Measurements from ENCODE around the gene S1PR4. TPM values are rescaled to one million over a fixed set of nuclear protein-coding genes. Genes with fewer than 3 reads are reported as not detected.

Gene S1PR4, protein sequence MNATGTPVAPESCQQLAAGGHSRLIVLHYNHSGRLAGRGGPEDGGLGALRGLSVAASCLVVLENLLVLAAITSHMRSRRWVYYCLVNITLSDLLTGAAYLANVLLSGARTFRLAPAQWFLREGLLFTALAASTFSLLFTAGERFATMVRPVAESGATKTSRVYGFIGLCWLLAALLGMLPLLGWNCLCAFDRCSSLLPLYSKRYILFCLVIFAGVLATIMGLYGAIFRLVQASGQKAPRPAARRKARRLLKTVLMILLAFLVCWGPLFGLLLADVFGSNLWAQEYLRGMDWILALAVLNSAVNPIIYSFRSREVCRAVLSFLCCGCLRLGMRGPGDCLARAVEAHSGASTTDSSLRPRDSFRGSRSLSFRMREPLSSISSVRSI
- total RNA-seq (not detected in 2 replicates), polyA plus RNA-seq (0.11 TPM in 1 of 2 replicates, not detected in the other)

DNA sequence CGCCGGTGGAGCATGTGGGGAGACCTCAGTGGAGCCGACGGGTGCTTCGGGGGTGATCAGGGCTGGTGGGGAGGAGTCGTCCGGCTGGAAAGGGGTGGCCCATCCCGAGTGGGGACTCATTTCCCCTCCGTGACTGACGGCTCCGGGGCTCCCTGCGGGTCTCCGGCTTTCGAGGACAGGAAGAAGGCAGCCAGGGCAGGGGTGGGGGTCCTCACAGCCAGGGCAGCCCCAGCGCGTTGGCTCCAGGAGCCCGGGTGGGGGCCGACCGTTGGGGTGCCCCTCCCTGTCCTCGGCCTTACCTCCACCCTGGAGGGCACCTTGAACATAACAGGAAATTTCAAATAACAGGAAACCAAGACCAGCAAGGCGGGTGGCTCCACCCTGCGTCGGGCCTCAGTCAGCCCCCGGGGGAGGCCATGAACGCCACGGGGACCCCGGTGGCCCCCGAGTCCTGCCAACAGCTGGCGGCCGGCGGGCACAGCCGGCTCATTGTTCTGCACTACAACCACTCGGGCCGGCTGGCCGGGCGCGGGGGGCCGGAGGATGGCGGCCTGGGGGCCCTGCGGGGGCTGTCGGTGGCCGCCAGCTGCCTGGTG, at the start of gene S1PR4:
Gene S1PR4, plus strand, starts transcription at position 393 of the 596 bp plus-strand sequence. Its CDS starts 24 bp downstream, at position 417.
- Histone ChIP-seq H3K4me1 (ENCODE audit: low read depth) (no peaks in the 10 kb centered on the region), H3K27me3 (no peaks in the 10 kb centered on the region), H3K36me3 (no peaks in the 10 kb centered on the region), H3K27ac (no peak within 1 kb of the TSS), H3K9me3 (ENCODE audit: low read depth) (no peaks in the 10 kb centered on the region), H3K4me3 (no peak within 1 kb of the TSS)
- TF ChIP-seq, protein P1, sequence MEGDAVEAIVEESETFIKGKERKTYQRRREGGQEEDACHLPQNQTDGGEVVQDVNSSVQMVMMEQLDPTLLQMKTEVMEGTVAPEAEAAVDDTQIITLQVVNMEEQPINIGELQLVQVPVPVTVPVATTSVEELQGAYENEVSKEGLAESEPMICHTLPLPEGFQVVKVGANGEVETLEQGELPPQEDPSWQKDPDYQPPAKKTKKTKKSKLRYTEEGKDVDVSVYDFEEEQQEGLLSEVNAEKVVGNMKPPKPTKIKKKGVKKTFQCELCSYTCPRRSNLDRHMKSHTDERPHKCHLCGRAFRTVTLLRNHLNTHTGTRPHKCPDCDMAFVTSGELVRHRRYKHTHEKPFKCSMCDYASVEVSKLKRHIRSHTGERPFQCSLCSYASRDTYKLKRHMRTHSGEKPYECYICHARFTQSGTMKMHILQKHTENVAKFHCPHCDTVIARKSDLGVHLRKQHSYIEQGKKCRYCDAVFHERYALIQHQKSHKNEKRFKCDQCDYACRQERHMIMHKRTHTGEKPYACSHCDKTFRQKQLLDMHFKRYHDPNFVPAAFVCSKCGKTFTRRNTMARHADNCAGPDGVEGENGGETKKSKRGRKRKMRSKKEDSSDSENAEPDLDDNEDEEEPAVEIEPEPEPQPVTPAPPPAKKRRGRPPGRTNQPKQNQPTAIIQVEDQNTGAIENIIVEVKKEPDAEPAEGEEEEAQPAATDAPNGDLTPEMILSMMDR (IDR thresholded peaks at IDR 0.05; ENCODE audit: low read depth, low read length) = no peak
- DNase-seq (ENCODE audit: low read depth in 1 of 2, low spot score in 1 of 2) = no peak

DNA sequence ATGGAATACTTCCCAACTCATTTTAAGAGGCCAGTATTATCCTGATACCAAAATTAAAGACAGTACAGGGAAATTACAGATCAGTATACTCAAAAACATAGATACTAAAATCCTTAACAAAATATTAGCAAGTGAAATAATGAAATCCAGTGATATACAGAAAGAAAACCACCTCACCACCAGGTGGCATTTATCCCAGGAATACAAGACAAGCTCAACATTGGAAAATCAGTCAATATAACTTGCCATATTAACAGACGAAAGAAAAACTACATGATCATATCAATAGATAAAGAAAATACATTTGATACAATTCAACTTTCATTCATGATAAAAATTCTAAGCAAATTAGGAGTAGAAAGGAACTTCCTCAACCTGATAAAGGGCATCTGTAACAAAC, 49.5 kb upstream of the S1PR4 start:
- TF ChIP-seq, protein P1 (IDR thresholded peaks at IDR 0.05; ENCODE audit: low read depth, low read length) = peak; percentile 58
- H3K27me3 ChIP-seq = no peaks in the 10 kb centered on the region
- no peak overlapping the region for H3K27ac ChIP-seq
- peak in 1 of 2 donors; percentile 76 for DNase-seq (ENCODE audit: low read depth in 1 of 2, low spot score in 1 of 2)
- H3K9me3 ChIP-seq (ENCODE audit: low read depth) = no peaks in the 10 kb centered on the region
- no peaks in the 10 kb centered on the region for H3K4me1 ChIP-seq (ENCODE audit: low read depth)
- no peak overlapping the region for H3K4me3 ChIP-seq
- H3K36me3 ChIP-seq = no peaks in the 10 kb centered on the region

DNA sequence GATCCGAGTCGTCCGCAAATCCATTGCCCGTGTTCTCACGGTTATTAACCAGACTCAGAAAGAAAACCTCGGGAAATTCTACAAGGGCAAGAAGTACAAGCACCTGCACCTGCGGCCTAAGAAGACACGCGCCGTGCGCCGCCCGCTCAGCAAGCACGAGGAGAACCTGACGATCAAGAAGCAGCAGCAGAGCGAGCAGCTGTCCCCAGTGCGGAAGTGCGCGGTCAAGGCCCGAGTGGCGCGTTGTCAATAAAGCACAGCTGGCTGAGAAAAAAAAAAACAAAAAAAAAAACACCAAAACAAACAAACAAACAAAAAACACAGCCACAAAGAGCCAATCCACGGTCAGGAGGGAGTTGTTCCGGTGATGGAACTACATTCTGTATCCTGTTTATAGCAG, 47.4 kb upstream of the S1PR4 start:
- Histone ChIP-seq H3K27ac (no peak overlapping the region), H3K9me3 (ENCODE audit: low read depth) (no peaks in the 10 kb centered on the region), H3K4me3 (no peak overlapping the region), H3K27me3 (no peaks in the 10 kb centered on the region), H3K4me1 (ENCODE audit: low read depth) (no peaks in the 10 kb centered on the region), H3K36me3 (no peaks in the 10 kb centered on the region)
- TF ChIP-seq, protein P1 (IDR thresholded peaks at IDR 0.05; ENCODE audit: low read depth, low read length) = no peak
- DNase-seq (ENCODE audit: low read depth in 1 of 2, low spot score in 1 of 2) = no peak

DNA sequence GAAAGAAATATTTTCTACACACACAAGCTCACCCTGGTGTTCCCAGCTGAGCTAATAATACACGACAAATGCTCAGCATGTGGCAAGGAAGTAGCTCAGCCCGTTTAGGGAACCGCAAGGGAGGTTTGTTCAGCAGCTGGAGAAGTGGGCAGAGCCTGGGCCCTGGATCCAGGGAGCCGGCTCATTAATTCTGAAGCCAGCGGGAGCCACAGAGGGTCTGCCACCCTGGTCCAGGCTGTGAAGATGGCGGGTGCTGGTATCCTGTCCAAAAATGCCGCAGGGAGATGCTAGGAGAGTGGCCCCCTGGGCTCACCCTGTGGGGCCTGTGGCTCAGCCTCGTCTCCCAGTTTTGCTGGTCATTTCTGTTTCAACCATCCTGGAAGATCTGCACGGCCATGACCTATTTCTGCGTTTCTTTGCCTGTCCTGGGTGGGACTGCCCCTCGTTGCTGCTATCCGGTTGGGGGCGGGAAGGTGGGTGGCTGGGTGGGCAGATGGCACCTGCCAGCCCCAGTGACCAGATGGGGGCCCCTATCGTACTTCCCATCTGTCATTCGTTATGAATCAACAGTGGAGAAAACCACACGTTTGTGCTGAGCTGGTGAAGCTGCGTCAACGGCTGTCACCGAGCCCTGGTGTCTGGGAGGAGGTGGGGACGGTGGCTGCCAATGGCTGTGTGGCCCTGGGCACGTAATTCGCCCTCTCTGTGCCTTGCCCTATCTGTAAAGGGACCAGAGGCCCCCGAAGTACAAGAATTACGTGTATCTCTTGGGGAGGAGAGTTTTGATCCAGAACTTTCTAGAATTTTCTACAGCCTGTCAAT, 45.4 kb upstream of the S1PR4 start:
- Histone ChIP-seq H3K4me3 (no peak overlapping the region), H3K9me3 (ENCODE audit: low read depth) (no peaks in the 10 kb centered on the region), H3K4me1 (ENCODE audit: low read depth) (no peaks in the 10 kb centered on the region), H3K36me3 (no peaks in the 10 kb centered on the region), H3K27me3 (no peaks in the 10 kb centered on the region), H3K27ac (no peak overlapping the region)
- TF ChIP-seq, protein P1 (IDR thresholded peaks at IDR 0.05; ENCODE audit: low read depth, low read length) = no peak
- DNase-seq (ENCODE audit: low read depth in 1 of 2, low spot score in 1 of 2) = peak in 1 of 2 donors; percentile 29

DNA sequence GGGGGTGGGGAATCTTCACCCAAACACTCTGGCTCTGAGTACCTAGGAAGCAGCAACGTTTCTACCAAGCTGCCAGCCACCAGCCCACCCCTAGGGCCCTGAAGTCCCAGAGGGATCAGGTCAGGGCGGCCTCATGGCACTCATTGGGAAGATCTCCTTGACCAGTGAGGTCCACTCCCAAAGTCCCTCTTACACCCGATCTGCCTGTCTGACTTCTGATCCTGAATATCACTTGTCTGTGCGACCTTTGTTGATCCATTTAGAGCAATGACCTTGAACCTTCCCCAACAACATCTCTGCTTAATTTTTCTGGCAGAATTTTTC, 44.8 kb upstream of the S1PR4 start:
- TF ChIP-seq, protein P1 (IDR thresholded peaks at IDR 0.05; ENCODE audit: low read depth, low read length) = no peak
- DNase-seq (ENCODE audit: low read depth in 1 of 2, low spot score in 1 of 2) = no peak
- Histone ChIP-seq H3K9me3 (ENCODE audit: low read depth) (no peaks in the 10 kb centered on the region), H3K36me3 (no peaks in the 10 kb centered on the region), H3K4me1 (ENCODE audit: low read depth) (no peaks in the 10 kb centered on the region), H3K27me3 (no peaks in the 10 kb centered on the region), H3K27ac (no peak overlapping the region), H3K4me3 (no peak overlapping the region)
